Testis (tissue), 2 donors: ENCODE results near the gene NHLRC2.

ENCODE experiments used
- CTCF ChIP-seq, 3 experiments: fragments of 450-650 bp in 2 of 3; fragments of 200-600 bp in 1 of 3; sonication (generic) in 1 of 3; IDR thresholded peaks; one replicate each; pipeline ENCODE4 v1.5.1; 2016 to 2019; ENCODE audit warnings: antibody characterized with exemption in 3 of 3, mild to moderate bottlenecking in 2 of 3, moderate library complexity in 1 of 3
- POLR2A ChIP-seq: fragments of 450-650 bp; IDR thresholded peaks from one replicate; pipeline ENCODE4 v1.6.1; 2017; ENCODE audit warnings: antibody characterized with exemption, mild to moderate bottlenecking, moderate library complexity

- TF ChIP-seq CTCF (IDR thresholded peaks at IDR 0.05), result no peak
- TF ChIP-seq POLR2A, result no peak
These were observed 73.0 kb downstream of the NHLRC2 start for GRCh38 chr10:113927440-113927839.
